ENCODE results near the gene TPM2. TPM values are rescaled to one million over a fixed set of nuclear protein-coding genes. Genes with fewer than 3 reads are reported as not detected.
A peak's percentile ranks its signal among the peaks of the same experiment; 100 is the strongest.

Gene TPM2
- 7.3 and 9.8 TPM in 2 replicates for total RNA-seq

GRCh38 chr9:35689542-35690293 is at the start of gene TPM2:
TPM2 (minus strand) TSS chr9:35689925; CDS start chr9:35689817, 108 bp downstream.
- DNase-seq (ENCODE audit: low read depth in 2 of 2): peak; percentile 18 to 46

GRCh38 chr9:35738924-35739323 is 49.2 kb upstream of the TPM2 start:
- no peak for DNase-seq (ENCODE audit: low read depth in 2 of 2)

DNA sequence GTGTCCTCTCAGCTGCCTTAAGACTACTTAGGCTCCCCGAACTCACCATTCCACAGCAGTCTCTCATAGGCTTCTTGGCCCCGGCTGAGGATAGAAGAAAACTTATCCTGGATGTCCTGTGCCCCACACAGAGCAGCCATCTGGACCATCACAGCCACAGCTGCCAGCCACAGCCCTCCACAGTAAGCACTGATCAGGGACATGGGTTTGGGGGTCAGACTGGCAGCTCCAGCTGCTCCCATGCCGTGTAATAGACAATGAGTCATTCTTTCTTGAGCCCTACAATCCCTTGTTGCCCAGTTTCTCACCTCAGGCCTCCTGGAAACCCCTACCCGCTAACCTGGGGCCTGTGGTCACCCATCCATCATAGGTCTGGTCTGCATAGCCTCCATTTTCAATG is 48.5 kb upstream of the TPM2 start:
- DNase-seq (ENCODE audit: low read depth in 2 of 2): no peak

DNA sequence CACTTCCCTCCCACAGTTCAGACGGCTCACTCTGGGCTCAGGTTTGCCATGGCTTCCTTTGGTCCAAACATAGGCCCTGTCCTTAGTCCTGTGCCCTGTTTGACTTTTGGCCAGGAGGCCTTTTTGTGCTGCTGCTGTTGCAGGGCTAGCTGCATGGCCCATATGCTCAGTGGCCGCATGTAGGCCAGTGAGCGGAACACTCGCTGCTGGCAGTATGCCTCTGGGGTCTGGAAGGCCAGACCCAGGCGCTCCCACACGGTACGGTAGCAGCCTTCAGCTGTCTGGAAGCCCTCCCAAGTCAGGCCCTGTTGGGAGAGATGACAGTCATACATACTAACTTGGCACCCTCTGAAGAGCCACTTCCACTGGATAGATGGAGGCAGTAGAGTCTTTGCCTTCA is 47.4 kb upstream of the TPM2 start:
- DNase-seq (ENCODE audit: low read depth in 2 of 2): no peak

DNA sequence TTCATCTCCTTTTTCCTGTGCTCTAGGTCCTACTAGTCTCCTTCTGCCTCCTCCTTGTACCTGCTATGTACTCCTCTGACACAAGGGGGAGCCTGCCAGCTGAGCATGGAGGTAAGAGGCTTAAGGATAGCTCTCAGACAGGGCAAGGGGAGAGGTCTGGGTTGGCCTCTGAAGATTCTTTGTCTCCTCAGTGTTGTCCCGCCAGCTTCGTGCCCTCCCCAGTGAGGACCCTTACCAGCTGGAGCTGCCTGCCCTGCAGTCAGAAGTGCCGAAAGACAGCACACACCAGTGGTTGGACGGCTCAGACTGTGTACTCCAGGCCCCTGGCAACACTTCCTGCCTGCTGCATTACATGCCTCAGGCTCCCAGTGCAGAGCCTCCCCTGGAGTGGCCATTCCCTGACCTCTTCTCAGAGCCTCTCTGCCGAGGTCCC is 46.5 kb upstream of the TPM2 start:
- peak; percentile 80 to 88 for DNase-seq (ENCODE audit: low read depth in 2 of 2)

DNA sequence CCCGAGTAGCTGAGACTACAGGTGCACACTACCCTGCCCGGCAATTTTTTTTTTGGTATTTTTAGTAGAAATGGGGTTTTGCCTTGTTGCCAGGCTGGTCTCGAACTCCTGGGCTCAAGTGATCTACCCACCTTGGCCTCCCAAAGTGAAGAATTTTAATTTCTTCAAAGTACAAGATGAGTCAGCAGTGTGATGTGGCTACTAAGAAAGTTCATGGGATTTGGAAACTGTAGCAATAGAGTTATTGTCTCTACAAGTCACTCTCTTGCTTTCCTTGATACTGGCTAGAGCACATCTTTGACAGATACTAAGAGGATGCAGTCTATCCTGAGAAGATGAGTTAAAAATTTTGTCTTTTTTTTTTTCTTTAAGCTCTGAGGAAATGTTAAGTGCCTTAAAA is 44.4 kb upstream of the TPM2 start:
- no peak for DNase-seq (ENCODE audit: low read depth in 2 of 2)

- peak; percentile 63 to 70 for DNase-seq (ENCODE audit: low read depth in 2 of 2)
Observed at GRCh38 chr9:35732800-35733541, 43.2 kb upstream of the TPM2 start.

- peak; percentile 98 to 99 for DNase-seq (ENCODE audit: low read depth in 2 of 2)
Observed at GRCh38 chr9:35732185-35732799, 42.6 kb upstream of the TPM2 start, which contains the start of the genes CREB3 and TLN1. CREB3 (plus strand) TSS chr9:35732666; CDS start chr9:35732773, 107 bp downstream. TLN1 (minus strand) TSS chr9:35732195; CDS start chr9:35725694, 6,501 bp downstream.

DNA sequence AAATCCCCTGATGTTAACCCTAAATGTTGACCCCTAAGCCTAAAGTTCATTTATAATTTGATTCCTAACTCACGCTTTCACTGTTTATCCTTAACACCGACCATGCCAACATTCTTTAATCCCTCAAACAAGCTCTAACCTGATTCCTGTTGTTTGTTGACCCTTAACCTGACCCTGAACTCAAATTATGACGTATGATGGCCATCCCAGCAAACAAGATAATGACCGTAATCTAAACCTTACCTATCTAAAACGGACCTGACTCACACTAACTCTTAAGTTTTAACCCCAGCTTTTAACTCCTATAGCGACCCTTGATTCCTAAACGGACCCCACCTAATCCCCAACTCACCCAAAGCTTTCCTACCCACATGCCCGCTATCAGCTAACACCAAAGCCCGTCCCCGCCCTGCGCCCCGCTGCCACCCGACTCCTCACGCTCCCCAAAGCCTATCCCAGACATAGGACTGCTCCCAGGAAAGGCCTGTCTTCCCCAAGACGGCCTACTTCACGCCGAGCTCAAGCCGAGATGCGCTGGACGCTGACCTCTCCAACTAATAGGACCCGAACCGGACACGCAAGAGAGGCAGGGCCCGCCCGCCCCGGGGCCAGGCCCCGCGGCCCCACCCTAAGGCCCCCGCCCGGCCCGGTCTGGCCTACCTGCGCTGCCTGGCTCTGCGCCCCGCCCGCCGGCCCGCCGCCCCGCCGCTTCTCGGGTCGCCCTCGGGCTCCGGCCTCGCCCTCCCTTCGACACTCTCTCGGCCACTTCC is 41.9 kb upstream of the TPM2 start:
- no peak for DNase-seq (ENCODE audit: low read depth in 2 of 2)

DNA sequence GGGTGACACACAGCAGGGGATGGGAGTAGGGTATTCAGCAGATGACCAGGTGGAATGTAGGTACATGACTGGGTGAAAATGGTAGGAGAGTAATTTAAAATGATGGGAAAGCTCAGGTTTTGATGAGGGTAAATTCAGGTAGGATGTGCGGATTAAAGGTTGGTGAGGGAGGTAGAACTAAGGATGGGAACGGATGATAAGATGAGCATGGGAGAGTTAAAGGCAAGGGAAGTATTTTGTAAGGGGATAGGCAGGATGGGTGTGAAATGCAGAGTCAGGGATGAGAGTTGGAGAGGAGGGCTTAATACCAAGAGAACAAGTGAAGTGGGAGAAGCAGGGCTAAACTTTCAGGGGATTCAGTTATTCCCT is 40.7 kb upstream of the TPM2 start:
- DNase-seq (ENCODE audit: low read depth in 2 of 2): no peak

DNA sequence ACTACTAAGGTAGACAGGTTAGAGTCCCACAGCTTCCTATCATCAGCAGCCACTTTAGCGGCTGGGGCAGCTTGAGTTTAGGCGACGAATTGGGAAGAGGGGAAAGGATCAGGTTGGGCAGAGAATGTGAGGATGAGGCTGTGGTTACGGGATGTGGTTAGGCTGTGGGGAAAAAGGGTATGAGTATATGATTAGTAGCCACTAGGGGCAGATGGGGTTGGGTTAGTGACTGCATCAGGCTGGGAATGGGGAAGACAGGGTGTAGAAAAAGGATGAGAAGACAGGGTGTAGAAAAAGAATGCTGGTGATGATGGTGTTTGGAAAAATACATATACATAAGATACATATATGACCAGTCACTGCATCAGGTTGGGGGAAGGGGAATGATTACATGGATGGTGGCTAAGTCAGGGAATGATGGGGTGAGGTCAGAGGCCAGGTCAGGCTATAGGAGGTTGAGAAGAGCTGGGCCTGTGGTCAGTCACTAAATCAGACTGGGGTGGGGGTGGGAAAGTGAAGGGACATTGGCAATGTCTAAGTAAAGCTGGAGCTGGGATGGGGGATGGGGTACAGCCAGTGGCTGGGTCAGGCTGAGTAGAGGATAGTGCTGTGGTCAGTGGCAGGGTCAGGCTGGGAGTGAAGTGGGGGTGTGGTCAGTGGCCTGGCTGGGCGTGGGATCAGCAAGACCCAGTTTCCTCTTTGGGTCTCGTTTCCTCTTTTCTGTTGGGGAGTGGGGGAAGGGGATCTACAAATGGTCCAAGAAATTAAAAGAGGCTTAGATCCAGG is 40.2 kb upstream of the TPM2 start:
- peak; percentile 61 to 73 for DNase-seq (ENCODE audit: low read depth in 2 of 2)

DNA sequence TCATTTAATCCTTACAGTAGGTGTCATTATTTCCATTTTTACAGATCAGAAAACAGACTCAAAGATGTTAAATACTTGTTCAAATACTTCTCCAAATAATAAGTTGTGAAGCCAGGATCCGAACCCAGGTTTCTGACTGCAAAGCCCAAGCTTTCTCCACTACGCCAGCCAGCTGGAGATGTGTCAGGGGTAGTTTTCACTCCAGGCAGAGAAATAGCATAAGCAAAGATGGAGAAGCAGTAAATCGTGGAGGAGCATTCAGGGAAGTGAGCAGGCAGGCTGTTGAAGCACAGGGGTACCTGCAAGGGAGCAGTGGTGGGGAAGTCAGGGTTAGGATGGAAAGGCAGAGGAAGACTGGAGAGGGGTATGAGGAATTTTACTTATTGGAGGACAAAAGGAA is 39.4 kb upstream of the TPM2 start:
- no peak for DNase-seq (ENCODE audit: low read depth in 2 of 2)

DNA sequence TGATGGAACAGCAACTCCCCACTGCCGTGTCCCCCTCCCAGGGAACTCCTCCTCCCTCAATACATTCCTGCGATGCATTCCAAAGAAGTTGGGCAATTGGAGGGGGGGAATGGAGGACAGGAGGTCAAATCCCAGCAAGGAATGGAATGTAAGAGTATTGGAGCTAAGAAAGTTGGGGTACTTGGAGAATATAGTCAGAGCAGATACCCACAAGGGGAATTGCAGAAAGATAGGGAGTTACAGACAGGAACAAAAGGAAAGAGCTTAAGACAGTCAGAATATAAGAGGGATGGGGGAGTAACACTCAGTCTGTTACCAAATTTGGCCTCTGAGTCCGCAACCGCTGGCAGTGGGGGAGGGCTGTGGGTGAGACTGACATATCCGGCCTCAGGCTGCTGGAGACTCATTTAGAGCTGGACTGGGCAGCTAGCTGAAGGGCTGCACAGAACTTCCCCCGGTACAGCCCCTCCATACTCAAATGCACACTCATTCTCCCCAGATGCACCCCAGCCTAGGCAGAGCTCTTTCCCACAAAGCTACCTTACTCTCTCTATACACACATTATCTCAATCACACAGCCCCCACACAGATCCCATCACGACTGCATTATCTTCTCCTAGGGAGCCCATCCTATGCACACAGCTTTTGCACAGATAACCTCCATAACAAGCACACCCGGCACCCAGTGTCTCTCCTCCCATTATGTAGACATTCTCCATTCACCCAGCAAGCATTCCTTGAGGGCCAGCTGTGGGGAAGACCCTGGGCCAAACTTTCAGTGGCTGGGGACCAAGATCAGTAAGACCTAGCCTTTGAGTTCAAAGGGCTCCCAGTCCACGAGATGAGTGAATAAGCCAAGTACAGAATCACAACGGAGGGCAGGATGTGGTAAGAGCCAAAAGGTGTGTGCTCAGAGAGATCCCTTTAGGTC is 38.6 kb upstream of the TPM2 start:
- DNase-seq (ENCODE audit: low read depth in 2 of 2): peak; percentile 32 to 82

GRCh38 chr9:35727676-35728040 is 37.9 kb upstream of the TPM2 start:
- peak in 1 of 2 donors; percentile 60 for DNase-seq (ENCODE audit: low read depth in 2 of 2)

DNA sequence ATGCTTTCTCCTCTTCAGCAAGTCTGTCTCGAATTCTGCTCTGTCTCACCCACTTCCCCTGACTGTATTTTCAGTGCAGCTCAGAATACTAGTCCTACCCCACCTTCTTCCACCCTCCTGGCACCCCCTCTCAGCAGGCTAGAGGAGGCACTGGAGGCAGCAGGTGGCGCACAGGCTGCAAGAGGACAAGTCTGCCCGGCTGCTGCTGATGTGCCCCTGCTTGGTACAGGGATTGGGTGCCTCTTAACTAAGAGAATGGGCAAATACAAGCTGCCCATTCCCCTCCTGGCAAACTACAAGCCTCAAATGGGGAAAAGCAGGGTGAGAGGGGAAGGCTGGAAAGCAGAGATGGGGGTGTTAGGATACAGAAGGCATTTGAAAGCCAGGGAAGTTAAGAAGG is 37.2 kb upstream of the TPM2 start:
- peak; percentile 56 to 71 for DNase-seq (ENCODE audit: low read depth in 2 of 2)

DNA sequence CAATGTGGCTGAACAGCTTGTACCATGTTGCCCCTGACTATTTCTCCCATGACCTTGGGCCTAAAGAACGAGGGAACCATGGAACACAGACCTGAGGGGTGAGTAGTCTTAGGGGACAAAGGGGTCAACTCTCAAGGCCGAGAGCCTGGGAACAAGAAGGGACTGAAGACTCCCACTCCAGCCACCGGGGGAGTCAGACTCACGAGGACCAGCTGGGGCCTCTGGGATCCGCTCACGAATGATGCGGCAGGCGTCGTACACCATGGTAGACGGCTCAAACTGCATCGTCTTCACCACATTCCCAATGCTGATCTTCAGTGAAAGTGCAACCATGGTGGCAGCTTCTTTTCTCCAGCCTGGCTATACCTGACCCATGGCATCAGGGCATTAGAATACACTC is 35.6 kb upstream of the TPM2 start:
- no peak for DNase-seq (ENCODE audit: low read depth in 2 of 2)

DNA sequence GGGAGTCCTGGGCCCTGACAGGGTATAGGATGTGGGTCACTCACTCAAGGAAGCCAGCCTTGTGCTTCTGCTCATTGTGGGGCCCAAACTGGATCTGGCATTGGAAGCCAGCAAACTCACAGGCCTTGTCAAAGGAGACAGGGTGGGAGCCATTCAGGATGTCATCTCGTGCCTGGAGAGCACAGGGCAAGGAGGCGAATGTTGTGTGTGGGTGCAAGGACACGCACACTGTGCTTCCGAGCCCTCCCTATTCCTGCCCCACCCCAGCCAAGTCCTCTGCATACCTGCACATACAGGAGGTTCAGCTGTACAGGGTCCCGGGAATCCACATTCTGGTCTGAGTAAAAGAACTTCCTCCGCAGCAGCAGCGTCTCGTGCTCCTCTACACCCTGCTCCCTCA is 34.2 kb upstream of the TPM2 start:
- no peak for DNase-seq (ENCODE audit: low read depth in 2 of 2)

DNA sequence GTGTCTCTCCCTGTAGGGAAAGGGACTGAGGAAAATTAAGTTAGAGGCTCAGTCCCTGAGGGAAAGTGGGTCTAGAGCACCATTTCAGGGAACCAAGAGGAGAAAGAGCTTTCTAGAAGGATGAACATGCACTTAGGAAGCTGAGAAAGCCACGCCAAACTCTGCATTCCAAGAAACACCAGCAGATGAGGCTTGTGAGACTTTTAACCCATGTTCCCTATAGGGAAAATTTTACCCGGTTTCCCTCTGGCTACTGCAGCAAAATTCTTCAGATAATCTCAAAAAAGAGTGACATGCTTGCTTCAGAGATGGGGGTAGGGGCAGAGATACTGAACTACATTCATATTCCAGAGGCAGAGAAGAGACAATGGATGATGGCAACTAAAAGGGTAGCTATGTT is 33.7 kb upstream of the TPM2 start:
- DNase-seq (ENCODE audit: low read depth in 2 of 2): no peak

DNA sequence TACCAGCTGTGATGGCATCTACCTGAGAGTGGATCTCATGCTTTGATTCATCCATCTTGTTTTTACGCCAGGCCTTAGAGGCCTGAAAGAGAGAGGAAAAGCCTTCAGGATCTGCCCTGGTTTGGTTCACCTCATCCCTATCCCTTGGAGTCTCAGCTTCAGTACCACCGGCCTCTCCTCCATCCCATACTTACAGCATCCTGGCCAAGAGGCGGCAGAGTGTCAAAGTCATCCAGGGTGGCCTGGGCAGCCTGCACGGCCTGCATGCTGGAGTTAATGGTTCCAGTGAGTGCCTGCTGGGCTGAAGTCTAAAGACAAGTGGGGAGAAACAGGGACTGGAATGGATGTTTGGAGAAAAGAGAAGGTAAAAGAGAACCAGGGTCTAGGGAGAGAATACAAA is 29.8 kb upstream of the TPM2 start:
- DNase-seq (ENCODE audit: low read depth in 2 of 2): no peak
